ENCODE measurements around the gene VPS16. TPM values are rescaled to one million over a fixed set of nuclear protein-coding genes. Genes with fewer than 3 reads are reported as not detected.

Gene VPS16
- total RNA-seq (2022; extraction: Qiagen RNA extraction): 23.5 to 36.6 TPM (median 32.9 TPM) in 5 replicates

DNA sequence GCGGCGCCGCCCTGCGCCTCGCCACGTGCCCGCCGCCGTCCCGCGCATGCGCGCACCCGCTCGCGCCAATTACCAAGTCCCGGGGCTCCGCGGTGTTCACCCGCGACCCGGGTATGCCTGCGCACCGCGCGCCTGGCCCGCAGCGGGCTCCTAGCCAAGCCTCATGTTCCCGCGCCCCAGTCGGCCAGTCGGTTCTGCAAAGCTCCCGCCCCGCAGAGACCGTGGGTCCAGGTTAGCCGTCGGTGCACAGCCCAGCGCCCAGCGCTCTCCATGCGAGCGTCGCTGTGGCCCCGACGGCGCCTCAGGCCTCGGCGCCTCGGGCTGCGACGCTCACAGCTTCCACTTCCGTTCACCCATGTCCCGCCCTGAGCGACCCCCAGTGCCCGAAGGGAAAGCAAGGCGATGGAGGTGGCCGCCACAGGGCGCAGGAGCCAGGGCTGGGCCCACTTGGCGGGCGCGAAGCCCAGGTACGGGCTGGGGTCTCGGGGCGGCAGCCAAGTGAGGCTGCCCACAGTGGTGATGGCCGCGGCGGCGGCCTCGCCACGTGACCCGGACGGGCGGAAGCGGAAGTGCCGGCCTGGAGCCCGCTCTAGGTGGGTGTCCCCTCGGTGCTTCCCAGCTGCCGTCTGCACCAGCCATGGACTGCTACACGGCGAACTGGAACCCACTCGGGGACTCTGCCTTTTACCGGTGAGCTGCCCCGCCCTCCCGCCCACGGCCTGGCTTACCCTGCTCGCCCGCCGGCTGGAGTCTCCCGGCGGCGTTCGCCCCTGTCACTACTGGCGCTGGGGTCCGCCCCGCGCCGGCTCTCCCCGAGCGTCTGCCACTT, at the start of gene VPS16, which contains the start of gene PCED1A:
Gene VPS16, plus strand, starts transcription at position 608 of the 829 bp plus-strand sequence. Its CDS starts 30 bp downstream, at position 638.
Gene PCED1A, minus strand, starts transcription at position 518 of the 829 bp plus-strand sequence. CDS start 743 bp downstream, outside the sequence.

DNA sequence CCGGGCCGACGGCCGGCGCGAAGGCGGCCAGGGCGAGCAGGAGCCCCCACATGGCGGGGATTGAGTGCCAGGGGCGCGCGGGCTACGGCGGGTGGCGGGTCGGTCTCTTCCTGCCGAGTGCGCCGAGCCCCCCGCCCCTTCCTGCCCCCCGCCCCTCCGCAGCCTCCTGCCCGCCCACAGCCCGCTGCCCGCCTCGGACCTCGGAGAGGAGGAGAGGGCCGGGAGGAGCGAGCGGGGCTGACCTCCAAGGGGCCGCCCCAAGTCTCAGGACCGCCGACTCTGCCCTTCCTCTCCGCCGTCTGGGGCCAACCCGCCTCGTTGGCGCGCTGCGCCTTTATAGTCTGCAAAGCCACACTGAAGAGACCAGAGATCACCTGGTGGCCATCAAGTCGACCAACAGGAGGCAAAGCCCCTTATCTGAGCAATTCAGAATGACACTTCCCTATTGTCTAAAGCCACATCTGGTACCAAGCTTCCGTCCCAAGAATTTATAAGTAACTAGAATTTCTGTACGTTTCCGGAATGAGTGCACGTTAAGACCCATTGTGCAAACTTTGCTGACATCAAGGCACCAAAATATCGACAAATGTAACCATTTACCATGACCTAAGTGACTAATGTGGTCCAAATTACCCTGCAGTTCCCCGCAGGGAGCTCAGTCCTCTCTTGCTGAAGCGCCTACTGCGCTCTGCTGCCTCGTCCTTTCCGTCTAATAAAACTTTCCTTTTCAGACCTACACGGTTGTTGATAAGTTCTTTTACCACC, 39.8 kb upstream of the VPS16 start, which contains the start of gene CPXM1:
Gene CPXM1, minus strand, starts transcription at position 107 of the 765 bp plus-strand sequence. Its CDS starts 55 bp downstream, at position 52.

GRCh38 chr20:2814587-2815051, 25.9 kb upstream of the VPS16 start, which contains the start of gene C20orf141:
C20orf141 (plus strand) TSS chr20:2814987; CDS start chr20:2815185, 198 bp downstream.

GRCh38 chr20:2816030-2816582, 24.4 kb upstream of the VPS16 start, which contains the start of gene TMEM239:
TMEM239 (plus strand) TSS chr20:2816364; CDS start chr20:2816555, 191 bp downstream.

DNA sequence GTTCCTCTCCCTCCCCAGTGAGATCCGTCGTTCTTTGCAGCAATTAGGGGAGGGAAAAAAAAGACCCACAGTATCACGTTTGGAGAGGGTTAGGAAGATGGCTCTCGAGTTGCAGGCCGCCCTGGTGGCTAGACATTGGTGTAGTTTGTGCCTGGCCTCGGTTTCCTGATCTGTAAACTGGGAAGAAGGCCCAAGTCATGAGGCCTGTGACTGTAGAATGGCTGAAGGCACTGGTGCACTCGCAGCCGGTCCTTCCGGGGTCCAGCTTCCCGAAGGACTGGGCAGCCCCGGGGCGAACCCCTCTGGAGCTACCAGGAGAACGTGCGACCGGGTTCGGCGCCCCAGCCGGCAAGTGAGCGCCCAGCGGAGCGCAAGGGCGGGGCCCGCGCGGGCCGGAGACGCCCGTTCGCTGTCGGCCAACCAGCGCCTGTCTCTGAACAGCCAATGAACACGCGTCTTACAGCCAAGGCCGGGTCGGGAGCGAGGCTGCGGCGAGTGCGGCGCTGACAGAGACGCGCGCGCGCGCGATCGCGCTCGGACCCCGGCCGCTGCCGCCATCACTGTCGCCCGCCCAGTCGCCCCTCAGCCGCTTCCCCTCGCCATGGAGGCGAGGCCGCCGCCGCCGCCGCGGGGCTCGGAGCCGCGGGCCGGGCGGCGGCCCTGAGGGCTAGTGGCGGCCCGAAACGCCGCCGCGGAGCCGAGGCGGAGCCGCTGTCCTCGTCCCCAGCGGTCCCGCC, 32.6 kb downstream of the VPS16 start, which contains the start of gene PTPRA:
Gene PTPRA, plus strand, starts transcription at position 472 of the 737 bp plus-strand sequence. CDS start 90,797 bp downstream, outside the sequence.

Other genes starting within 250 kb of the VPS16 start
- 565 to 652 TPM (median 610 TPM) in 5 replicates for gene NOP56, start 188.1 kb upstream of the VPS16 start, total RNA-seq (2022; extraction: Qiagen RNA extraction)
- 126 to 138 TPM (median 135 TPM) in 5 replicates for gene IDH3B, start 176.5 kb upstream of the VPS16 start, total RNA-seq (2022; extraction: Qiagen RNA extraction)
- 2.5 to 3.9 TPM (median 3.0 TPM) in 5 replicates for gene EBF4, start 148.0 kb upstream of the VPS16 start, total RNA-seq (2022; extraction: Qiagen RNA extraction)
- gene CPXM1, start 40.1 kb upstream of the VPS16 start, total RNA-seq (2022; extraction: Qiagen RNA extraction): 0.02 TPM in 1 of 5 replicates, not detected in the others
- gene C20orf141, start 25.8 kb upstream of the VPS16 start, total RNA-seq (2022; extraction: Qiagen RNA extraction): 0.28 to 0.44 TPM (median 0.38 TPM) in 4 of 5 replicates, not detected in the other
- not detected in 5 replicates for gene TMEM239, start 24.4 kb upstream of the VPS16 start, total RNA-seq (2022; extraction: Qiagen RNA extraction)
- 18.7 to 33.4 TPM (median 30.2 TPM) in 5 replicates for gene PCED1A, start 90 bp upstream of the VPS16 start, total RNA-seq (2022; extraction: Qiagen RNA extraction)
- gene PTPRA, start 32.7 kb downstream of the VPS16 start, total RNA-seq (2022; extraction: Qiagen RNA extraction): 30.7 to 38.2 TPM (median 37.8 TPM) in 5 replicates
- 0.12 to 0.53 TPM (median 0.26 TPM) in 4 of 5 replicates, not detected in the other for gene GNRH2, start 202.9 kb downstream of the VPS16 start, total RNA-seq (2022; extraction: Qiagen RNA extraction)
- 105 to 165 TPM (median 158 TPM) in 5 replicates for gene MRPS26, start 205.3 kb downstream of the VPS16 start, total RNA-seq (2022; extraction: Qiagen RNA extraction)
- gene OXT, start 230.9 kb downstream of the VPS16 start, total RNA-seq (2022; extraction: Qiagen RNA extraction): not detected in 5 replicates
- not detected in 5 replicates for gene AVP, start 244.0 kb downstream of the VPS16 start, total RNA-seq (2022; extraction: Qiagen RNA extraction)